GM19468 (cell line): Measurements from ENCODE around the gene TECPR1.

ENCODE experiments used
- ATAC-seq: cut with Tn5 transposase; IDR thresholded peaks from one replicate; pipeline ENCODE4 v1.9.1; 2021; ENCODE audit warnings: mild to moderate bottlenecking, moderate library complexity, moderate number of reproducible peaks; ENCODE audit not compliant: unreplicated experiment; ENCODE audit errors: extremely low read depth

TECPR1 gene

GRCh38 chr7:98285157-98286092 lies 33.4 kb upstream of the TECPR1 start:
- ATAC-seq, result no peak

- ATAC-seq, result no peak
These were observed 32.5 kb upstream of the TECPR1 start for GRCh38 chr7:98284335-98285036.

- no peak for ATAC-seq
These were observed 31.8 kb upstream of the TECPR1 start for GRCh38 chr7:98283887-98284222.

GRCh38 chr7:98283127-98283886 lies 31.3 kb upstream of the TECPR1 start:
- no peak for ATAC-seq

- no peak for ATAC-seq
These were observed 30.7 kb upstream of the TECPR1 start for GRCh38 chr7:98282703-98283102.

- peak; percentile 3 for ATAC-seq
These were observed 29.9 kb upstream of the TECPR1 start for GRCh38 chr7:98281757-98282606.

GRCh38 chr7:98280791-98281756 lies 29.0 kb upstream of the TECPR1 start, which contains the start of gene BRI3:
Gene BRI3, plus strand, starts transcription at chr7:98281686. Its CDS starts 110 bp downstream, at chr7:98281796.
- peak; percentile 72 for ATAC-seq

- ATAC-seq, result no peak
These were observed 28.3 kb upstream of the TECPR1 start for GRCh38 chr7:98280296-98280695.

GRCh38 chr7:98278936-98279335 lies 26.9 kb upstream of the TECPR1 start:
- ATAC-seq, result no peak

- ATAC-seq, result no peak
These were observed 26.4 kb upstream of the TECPR1 start for GRCh38 chr7:98278408-98278807.

- ATAC-seq, result no peak
These were observed 24.3 kb upstream of the TECPR1 start for GRCh38 chr7:98276241-98276761.

GRCh38 chr7:98267303-98267702 lies 15.3 kb upstream of the TECPR1 start:
- ATAC-seq, result no peak

GRCh38 chr7:98266840-98267239 lies 14.8 kb upstream of the TECPR1 start:
- no peak for ATAC-seq

GRCh38 chr7:98265841-98266271 lies 13.8 kb upstream of the TECPR1 start:
- ATAC-seq, result no peak

GRCh38 chr7:98257701-98258100 lies 5.7 kb upstream of the TECPR1 start:
- ATAC-seq, result no peak

- ATAC-seq, result no peak
These were observed 4.4 kb upstream of the TECPR1 start for GRCh38 chr7:98256431-98256830.

- ATAC-seq, result no peak
These were observed 3.0 kb upstream of the TECPR1 start for GRCh38 chr7:98254951-98255610.

- ATAC-seq, result no peak
These were observed 2.5 kb upstream of the TECPR1 start for GRCh38 chr7:98254516-98254915.
